Keratinocyte (primary cell): ENCODE data around the gene SLC39A1. TPM values are rescaled to one million over a fixed set of nuclear protein-coding genes. Genes with fewer than 3 reads are reported as not detected.

ENCODE experiments used
- DNase-seq: peaks from one replicate; pipeline ENCODE4 v3.0.0-alpha.2; 2011; ENCODE audit warnings: low read depth, missing footprints, low spot score
- FAIRE-seq: peaks from 2 replicates; lab custom pipeline; 2011; peaks lifted over from hg19 to GRCh38; lab: Jason Lieb, UNC
- H2AFZ ChIP-seq: 2 replicates; pipeline ENCODE4 v1.6.0; 2012; ENCODE audit warnings: low read length, control low read depth, inconsistent platforms; ENCODE audit not compliant: control insufficient read depth
- H3K27ac ChIP-seq: 2 replicates; pipeline ENCODE4 v1.5.1; 2011; ENCODE audit warnings: low read length; ENCODE audit not compliant: control insufficient read depth, insufficient read depth
- H3K27me3 ChIP-seq: 3 replicates; pipeline ENCODE4 v1.6.0; 2011; ENCODE audit warnings: low read length; ENCODE audit not compliant: control insufficient read depth, insufficient read depth; ENCODE audit errors: extremely low read depth
- H3K36me3 ChIP-seq, 2 experiments: 2 replicates in 1 of 2; 3 replicates in 1 of 2; pipeline ENCODE4 v1.5.1; 2011; ENCODE audit warnings: low read length in 2 of 2, mild to moderate bottlenecking in 1 of 2; ENCODE audit not compliant: control insufficient read depth in 2 of 2, insufficient read depth in 2 of 2; ENCODE audit errors: extremely low read depth in 1 of 2
- H3K4me1 ChIP-seq: 3 replicates; pipeline ENCODE4 v1.5.1; 2011; ENCODE audit warnings: low read length; ENCODE audit not compliant: control insufficient read depth, insufficient read depth; ENCODE audit errors: extremely low read depth
- H3K4me2 ChIP-seq: 3 replicates; pipeline ENCODE4 v1.6.0; 2011; ENCODE audit warnings: low read depth, low read length; ENCODE audit not compliant: control insufficient read depth, insufficient read depth; ENCODE audit errors: extremely low read depth
- H3K4me3 ChIP-seq, 3 experiments: fragments of 200-600 bp in 1 of 3; sonication (generic) in 1 of 3; 2 replicates in 2 of 3; 3 replicates in 1 of 3; pipeline ENCODE4 v1.5.1; 2011 to 2016; ENCODE audit warnings: low read length in 3 of 3, mild to moderate bottlenecking in 3 of 3, control low read depth in 2 of 3, inconsistent platforms in 1 of 3, low read depth in 1 of 3, mixed read lengths in 1 of 3, mixed run types in 1 of 3, moderate library complexity in 1 of 3; ENCODE audit not compliant: control insufficient read depth in 2 of 3, insufficient read depth in 2 of 3; ENCODE audit errors: extremely low read depth in 1 of 3
- H3K79me2 ChIP-seq: 2 replicates; pipeline ENCODE4 v1.6.0; 2012; ENCODE audit warnings: low read length; ENCODE audit not compliant: control insufficient read depth, insufficient read depth
- H3K9ac ChIP-seq: 3 replicates; pipeline ENCODE4 v1.6.0; 2011; ENCODE audit warnings: low read length; ENCODE audit not compliant: control insufficient read depth, insufficient read depth; ENCODE audit errors: extremely low read depth
- H3K9me1 ChIP-seq: 3 replicates; pipeline ENCODE4 v1.6.0; 2011; ENCODE audit warnings: low read length; ENCODE audit not compliant: control insufficient read depth, insufficient read depth; ENCODE audit errors: extremely low read depth
- H3K9me3 ChIP-seq: 2 replicates; pipeline ENCODE4 v1.5.1; 2012; ENCODE audit warnings: low read depth, low read length; ENCODE audit not compliant: control insufficient read depth
- H4K20me1 ChIP-seq: 3 replicates; pipeline ENCODE4 v1.6.0; 2011; ENCODE audit warnings: low read length; ENCODE audit not compliant: control insufficient read depth, insufficient read depth; ENCODE audit errors: extremely low read depth
- EZH2 ChIP-seq: IDR thresholded peaks from one replicate; pipeline ENCODE4 v1.6.1; 2012; ENCODE audit warnings: inconsistent platforms, mild to moderate bottlenecking, low read length, moderate library complexity
- dilution Hi-C: fragments of 300-500 bp; cut with MboI; formaldehyde crosslinking; loops from one replicate; pipeline ENCODE4 v1.7.0; 2020; ENCODE audit warnings: low sequenced_read_pairs; ENCODE audit not compliant: extremely low pct_ligation_motif_present
- polyA plus RNA-seq, 5 experiments: library from polyadenylated mRNA; depleted of rRNA in 3 of 5; stranded (reverse) in 3 of 5; stranded (forward) in 1 of 5; unstranded in 1 of 5; fragments of >200 nt; gene quantifications; 1 replicate in 1 of 5; 2 replicates in 3 of 5; 3 replicates in 1 of 5; pipeline versions ENCODE4 v1.2.1 to v1.2.3, GENCODE V29; 2011 to 2012; ENCODE audit warnings: missing spikeins in 2 of 5, low read depth in 1 of 5, low replicate concordance in 1 of 5
- TF ChIP-seq, protein P1 (sequence below), 3 experiments: IDR thresholded peaks in 1 of 3; conservative IDR thresholded peaks in 1 of 3; optimal IDR thresholded peaks in 1 of 3; 2 replicates in 2 of 3; 3 replicates in 1 of 3; pipeline versions ENCODE3 to v1.5.1; 2011; ENCODE audit warnings: low read length in 3 of 3, mild to moderate bottlenecking in 3 of 3, moderate library complexity in 2 of 3, control low read depth in 1 of 3, inconsistent platforms in 1 of 3; ENCODE audit not compliant: insufficient read depth in 2 of 3; ENCODE audit errors: extremely low read depth in 1 of 3

The SLC39A1 gene
- polyA plus RNA-seq, 1 donor (not counting 4 experiments of a cell fraction or from before 2014, with no cell fraction given) = 68.4 TPM

DNA sequence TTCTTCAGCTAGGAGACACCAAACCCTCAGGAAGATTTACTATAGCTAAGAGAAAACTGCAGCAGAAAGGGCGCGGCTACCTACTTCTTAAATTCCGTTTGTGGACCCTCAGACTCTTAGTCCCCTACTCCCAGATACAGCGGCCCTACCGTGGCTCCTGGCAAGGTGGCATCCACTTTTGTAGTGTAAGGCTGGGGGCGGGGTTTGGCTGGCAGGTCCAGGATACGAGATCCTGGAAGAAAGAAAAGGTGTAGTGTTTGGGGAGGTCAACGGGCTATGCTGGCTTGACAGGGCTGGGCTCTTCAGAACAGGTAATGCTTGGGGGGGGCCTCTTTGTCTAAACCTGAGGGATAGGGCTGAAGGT lies 4.6 kb upstream of the SLC39A1 start:
- Histone ChIP-seq H4K20me1 (no peaks in the 10 kb centered on the region), H3K27me3 (no peaks in the 10 kb centered on the region), H3K4me2 (peak overlapping the region; percentile 92), H3K27ac (peak overlapping the region; percentile 78), H3K79me2 (peaks cover 2% of the 10 kb centered on the region), H3K9me3 (no peaks in the 10 kb centered on the region), H3K4me1 (peaks cover 25% of the 10 kb centered on the region), H3K9ac (peak overlapping the region; percentile 83), H3K9me1 (no peaks in the 10 kb centered on the region), H3K4me3 (peak overlapping the region; percentile 53 to 79 (median 64)), H3K36me3 (peaks cover 0 to 4% of the 10 kb centered on the region in 2 experiments), H2AFZ (peak overlapping the region; percentile 78)
- dilution Hi-C loops = no loop called here
- FAIRE-seq (no peak), DNase-seq (no peak)
- TF ChIP-seq, protein P1, sequence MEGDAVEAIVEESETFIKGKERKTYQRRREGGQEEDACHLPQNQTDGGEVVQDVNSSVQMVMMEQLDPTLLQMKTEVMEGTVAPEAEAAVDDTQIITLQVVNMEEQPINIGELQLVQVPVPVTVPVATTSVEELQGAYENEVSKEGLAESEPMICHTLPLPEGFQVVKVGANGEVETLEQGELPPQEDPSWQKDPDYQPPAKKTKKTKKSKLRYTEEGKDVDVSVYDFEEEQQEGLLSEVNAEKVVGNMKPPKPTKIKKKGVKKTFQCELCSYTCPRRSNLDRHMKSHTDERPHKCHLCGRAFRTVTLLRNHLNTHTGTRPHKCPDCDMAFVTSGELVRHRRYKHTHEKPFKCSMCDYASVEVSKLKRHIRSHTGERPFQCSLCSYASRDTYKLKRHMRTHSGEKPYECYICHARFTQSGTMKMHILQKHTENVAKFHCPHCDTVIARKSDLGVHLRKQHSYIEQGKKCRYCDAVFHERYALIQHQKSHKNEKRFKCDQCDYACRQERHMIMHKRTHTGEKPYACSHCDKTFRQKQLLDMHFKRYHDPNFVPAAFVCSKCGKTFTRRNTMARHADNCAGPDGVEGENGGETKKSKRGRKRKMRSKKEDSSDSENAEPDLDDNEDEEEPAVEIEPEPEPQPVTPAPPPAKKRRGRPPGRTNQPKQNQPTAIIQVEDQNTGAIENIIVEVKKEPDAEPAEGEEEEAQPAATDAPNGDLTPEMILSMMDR (optimal IDR thresholded peaks at IDR 0.05 in 1 of 3, IDR thresholded peaks at IDR 0.05 in 1 of 3, conservative IDR thresholded peaks at IDR 0.05 in 1 of 3; ENCODE audit: extremely low read depth in 1 of 3, insufficient read depth in 2 of 3, low read length in 3 of 3) = no peak
- no peak for TF ChIP-seq EZH2

DNA sequence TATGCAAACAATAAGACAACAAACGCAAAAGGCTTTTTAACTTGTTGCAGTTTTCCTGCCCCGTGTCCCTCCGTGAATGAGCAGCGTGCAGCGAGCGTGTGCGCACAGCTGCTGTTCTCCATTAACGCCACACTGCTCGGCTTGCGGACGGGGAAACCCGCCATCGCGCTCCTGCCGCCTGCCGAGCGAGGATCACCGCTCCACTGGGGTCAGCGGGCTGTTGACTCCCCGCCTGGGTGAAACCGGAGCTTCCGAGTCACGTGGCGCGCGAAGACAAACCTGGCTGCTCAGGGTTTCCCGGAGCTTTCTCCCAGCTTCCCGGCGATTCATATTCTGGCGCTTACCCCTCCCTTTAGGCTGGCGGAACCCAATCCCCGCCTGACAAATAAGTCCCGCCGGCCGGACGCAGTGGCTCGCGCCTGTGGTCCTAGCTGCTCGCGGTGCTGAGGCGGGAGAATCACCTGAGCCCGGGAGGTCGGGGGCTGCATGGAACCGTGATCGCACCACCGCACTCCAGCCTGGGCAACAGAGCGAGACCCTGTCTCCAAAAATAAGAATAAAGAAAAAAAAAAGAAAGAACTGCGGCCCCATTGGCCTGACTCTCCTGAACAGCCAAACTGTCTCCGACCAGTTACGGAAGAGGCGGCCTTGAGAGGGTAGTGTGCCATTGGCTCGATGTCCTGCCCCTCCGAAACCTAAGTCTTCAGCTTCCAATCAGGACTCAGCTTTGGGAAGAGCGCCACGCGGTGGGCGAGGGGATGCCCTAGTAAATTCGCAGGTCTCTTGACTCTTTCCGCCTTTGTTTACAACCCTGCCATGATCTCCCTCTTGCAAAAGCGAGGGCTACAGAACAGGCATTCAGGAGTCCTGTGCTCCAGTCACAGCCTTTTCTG lies 4.0 kb upstream of the SLC39A1 start, which contains the start of gene CREB3L4:
TSS of gene CREB3L4 (plus strand) at position 796 of the 893 bp plus-strand sequence. CDS start 624 bp downstream, outside the sequence.
- no peak for FAIRE-seq
- Histone ChIP-seq H3K27ac (peak within 1 kb of the TSS; percentile 78), H3K9ac (peak within 1 kb of the TSS; percentile 83), H2AFZ (peak within 1 kb of the TSS; percentile 87), H3K4me3 (peak within 1 kb of the TSS; percentile 53 to 79 (median 64)), H3K4me1 (peaks cover 31% of the 10 kb centered on the region), H4K20me1 (no peaks in the 10 kb centered on the region), H3K36me3 (no peaks in the 10 kb centered on the region), H3K27me3 (no peaks in the 10 kb centered on the region), H3K9me3 (no peaks in the 10 kb centered on the region), H3K9me1 (no peaks in the 10 kb centered on the region), H3K4me2 (peak within 1 kb of the TSS; percentile 92), H3K79me2 (peaks cover 7% of the 10 kb centered on the region)
- no peak for TF ChIP-seq EZH2
- TF ChIP-seq, protein P1 (optimal IDR thresholded peaks at IDR 0.05 in 1 of 3, IDR thresholded peaks at IDR 0.05 in 1 of 3, conservative IDR thresholded peaks at IDR 0.05 in 1 of 3; ENCODE audit: extremely low read depth in 1 of 3, insufficient read depth in 2 of 3, low read length in 3 of 3) = peak; percentile 20 to 61 (median 39)
- dilution Hi-C loops = no loop called here
- DNase-seq = no peak
